K562 (cell line): ENCODE data around the gene ENO2. TPM values are rescaled to one million over a fixed set of nuclear protein-coding genes. Genes with fewer than 3 reads are reported as not detected.

ENCODE experiments used
- ARID3B ChIP-seq: fragments of 250-450 bp; sonication (Bioruptor Pico); IDR thresholded peaks from 2 replicates; pipeline ENCODE4 v1.4.0; 2020; ENCODE audit warnings: borderline replicate concordance
- CHD1 ChIP-seq: fragments of 200-600 bp; sonication (generic); IDR thresholded peaks from one replicate; pipeline ENCODE4 v1.6.1; 2012; ENCODE audit warnings: mild to moderate bottlenecking, moderate library complexity, low read length, inconsistent platforms
- CSDE1 ChIP-seq, 2 experiments: fragments of 450-650 bp; IDR thresholded peaks; 2 replicates each; pipeline ENCODE4 v1.6.1; 2016; ENCODE audit warnings: mild to moderate bottlenecking in 1 of 2
- DIDO1 ChIP-seq: fragments of 450-650 bp; IDR thresholded peaks from 2 replicates; pipeline ENCODE4 v1.6.1; 2016; ENCODE audit warnings: low read depth, missing biosample characterization, missing genetic modification characterization
- KLF1 ChIP-seq: fragments of 450-650 bp; IDR thresholded peaks from 2 replicates; pipeline ENCODE4 v1.6.1; 2016; ENCODE audit warnings: missing genetic modification characterization, missing compliant biosample characterization
- KLF6 ChIP-seq: fragments of 250-450 bp; sonication (Bioruptor Pico); IDR thresholded peaks from 2 replicates; pipeline ENCODE4 v1.4.0; 2020; ENCODE audit warnings: mild to moderate bottlenecking, moderate library complexity, borderline replicate concordance
- PHF21A ChIP-seq: fragments of 450-650 bp; IDR thresholded peaks from 2 replicates; pipeline ENCODE4 v1.6.1; 2017; ENCODE audit warnings: low read depth, borderline replicate concordance
- PHF8 ChIP-seq: fragments of 200-600 bp; sonication (generic); IDR thresholded peaks from 2 replicates; pipeline ENCODE4 v1.6.1; 2012; ENCODE audit warnings: mixed run types, mild to moderate bottlenecking, inconsistent platforms, low read length, moderate library complexity, borderline replicate concordance
- POLR2AphosphoS2 ChIP-seq: IDR thresholded peaks from 2 replicates; pipeline ENCODE4 v1.6.1; 2012; ENCODE audit warnings: low read length, improper control_type of control experiment
- PTRF ChIP-seq: fragments of 450-650 bp; IDR thresholded peaks from 2 replicates; pipeline ENCODE4 v1.6.1; 2016; ENCODE audit warnings: mild to moderate bottlenecking, missing genetic modification characterization, missing compliant biosample characterization
- RFX5 ChIP-seq: IDR thresholded peaks from 2 replicates; pipeline ENCODE4 v1.6.1; 2011; ENCODE audit warnings: low read depth, mild to moderate bottlenecking, improper control_type of control experiment, low read length
- SNRNP70 ChIP-seq: fragments of 200-400 bp; formaldehyde crosslinking; optimal IDR thresholded peaks from 2 replicates; pipeline ENCODE3; 2017; ENCODE audit warnings: low read depth, low read length
- TCF7L2 ChIP-seq: fragments of 150-350 bp; IDR thresholded peaks from 2 replicates; pipeline ENCODE4 v1.6.1; 2016; ENCODE audit warnings: low read depth, mild to moderate bottlenecking, low read length, moderate library complexity
- ZNF324 ChIP-seq: fragments of 250-450 bp; sonication (Bioruptor Pico); IDR thresholded peaks from 2 replicates; pipeline ENCODE4 v1.4.0; 2020; ENCODE audit warnings: mild to moderate bottlenecking
- ZNF431 ChIP-seq: sonication (generic); formaldehyde crosslinking; IDR thresholded peaks from 2 replicates; pipeline ENCODE4 v1.8.0; 2022; ENCODE audit warnings: mild to moderate bottlenecking, missing genetic modification reagents
- ZNF518B ChIP-seq: fragments of 250-450 bp; sonication (Bioruptor Pico); IDR thresholded peaks from 2 replicates; pipeline ENCODE4 v1.5.0; 2021; ENCODE audit warnings: mild to moderate bottlenecking, moderate library complexity
- ZNF644 ChIP-seq: fragments of 200-800 bp; sonication (Bioruptor generic); IDR thresholded peaks from 2 replicates; pipeline ENCODE4 v1.6.1; 2016; ENCODE audit warnings: low read depth, missing genetic modification characterization, missing compliant biosample characterization
- ZNF764 ChIP-seq: fragments of 250-450 bp; sonication (Bioruptor Pico); IDR thresholded peaks from 2 replicates; pipeline ENCODE4 v1.4.0; 2020; ENCODE audit warnings: low read depth, mild to moderate bottlenecking, moderate library complexity
- polyA plus RNA-seq, 8 experiments: library from polyadenylated mRNA; depleted of rRNA in 4 of 8; stranded (reverse) in 5 of 8; unstranded in 3 of 8; fragments of >200 nt; fragmentation: Nextera tagmentation in 2 of 8; fragmentation: Illumina TruSeq in 1 of 8; extraction: Ambion mirVana in 2 of 8; extraction: Trizol in 1 of 8; gene quantifications; 2 replicates each; pipeline versions ENCODE4 v1.2.1 to v1.2.3, GENCODE V29; 2011 to 2014; ENCODE audit warnings: inconsistent platforms in 1 of 8, missing spikeins in 1 of 8
- total RNA-seq, 7 experiments: library from RNA; depleted of rRNA in 6 of 7; stranded (reverse); fragments of >200 nt in 6 of 7; fragmentation: Illumina TruSeq in 2 of 7; extraction: Trizol in 2 of 7; gene quantifications; 2 replicates each; pipeline versions ENCODE4 v1.2.1 to v1.2.3, GENCODE V29; 2011 to 2021; ENCODE audit warnings: low replicate concordance in 1 of 7

ENO2 gene
- total and polyA plus RNA-seq, 9 of the 15 experiments (the other 6 are each of a cell fraction or from before 2014, with no cell fraction given): 10.9 to 43.3 (median 21.0) TPM

DNA sequence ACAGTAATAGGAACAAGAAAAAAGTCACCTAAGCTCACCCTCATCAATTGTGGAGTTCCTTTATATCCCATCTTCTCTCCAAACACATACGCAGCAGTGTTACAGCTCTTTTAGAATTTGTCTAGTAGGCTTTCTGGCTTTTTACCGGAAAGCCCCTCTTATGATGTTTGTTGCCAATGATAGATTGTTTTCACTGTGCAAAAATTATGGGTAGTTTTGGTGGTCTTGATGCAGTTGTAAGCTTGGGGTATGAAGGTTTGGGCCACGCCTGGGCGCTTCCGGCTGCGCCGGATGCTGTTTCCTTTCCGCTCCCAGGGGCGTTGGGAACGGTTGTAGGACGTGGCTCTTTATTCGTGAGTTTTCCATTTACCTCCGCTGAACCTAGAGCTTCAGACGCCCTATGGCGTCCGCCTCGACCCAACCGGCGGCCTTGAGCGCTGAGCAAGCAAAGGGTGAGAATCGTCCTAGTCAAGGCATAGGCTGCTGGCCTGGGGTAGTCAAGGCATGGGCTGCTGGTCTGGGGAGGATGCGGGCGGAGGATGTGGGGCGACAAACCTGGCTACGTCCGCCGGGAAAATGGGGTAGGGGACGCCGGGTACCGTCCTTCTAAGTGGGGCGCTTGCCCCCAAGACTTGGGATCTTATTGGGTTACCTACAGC, 29.5 kb downstream of the ENO2 start, which contains the start of the genes C12orf57 and RNU7-1 (continued):
- TF ChIP-seq ARID3B (CRISPR knock-in tag) (no peak), ZNF431 (CRISPR knock-in tag) (no peak), POLR2AphosphoS2 (peak; percentile 94), CSDE1 (IDR thresholded peaks at IDR 0.05) (peak in 1 of 2 experiments; percentile 96; a peak in 2 of 4 replicates), DIDO1 (no peak), TCF7L2 (no peak), RFX5 (no peak), PHF8 (peak; percentile 65; the same call in 1 of the 2 replicates), ZNF518B (CRISPR knock-in tag) (peak; percentile 93), PHF21A (peak; percentile 42; the same call in 1 of the 2 replicates), KLF1 (tag) (no peak), ZNF324 (CRISPR knock-in tag) (no peak), PTRF (no peak), CHD1 (no peak), KLF6 (peak; percentile 78; the same call in 1 of the 2 replicates), SNRNP70 (peak; percentile 90), ZNF764 (peak; percentile 89), ZNF644 (tag) (no peak)
